Right lobe of liver (tissue), 6 donors: ENCODE data around the gene MYO10. TPM values are rescaled to one million over a fixed set of nuclear protein-coding genes. Genes with fewer than 3 reads are reported as not detected.

Source experiments
- ATAC-seq, 4 donors: fragments of 200-7000 bp; cut with Tn5 transposase; one replicate each; pipeline ENCODE4 v1.9.1; 2020; ENCODE audit warnings: mild to moderate bottlenecking in 4 of 4, moderate library complexity in 4 of 4
- DNase-seq, 3 donors: peaks; one replicate each; pipeline ENCODE4 v3.0.0-alpha.2; 2020
- H3K27ac ChIP-seq, 3 donors: fragments of 200-600 bp; one replicate each; pipeline ENCODE4 v1.8.0; 2022
- H3K27me3 ChIP-seq, 2 donors: fragments of 200-600 bp; one replicate each; pipeline ENCODE4 v1.8.0; 2022
- H3K36me3 ChIP-seq, 4 donors: fragments of 200-600 bp; sonication (generic) in 1 of 4; one replicate each; pipeline versions ENCODE4 v1.5.1 to v1.8.0; 2017 to 2022; ENCODE audit warnings: control low read depth in 1 of 4
- H3K4me1 ChIP-seq, 4 donors: fragments of 200-600 bp; sonication (generic) in 1 of 4; one replicate each; pipeline versions ENCODE4 v1.5.1 to v1.8.0; 2017 to 2022; ENCODE audit warnings: control low read depth in 1 of 4
- H3K4me3 ChIP-seq, 3 donors: fragments of 200-600 bp; one replicate each; pipeline ENCODE4 v1.8.0; 2022
- H3K9me3 ChIP-seq, 4 donors: fragments of 200-600 bp; sonication (generic) in 1 of 4; one replicate each; pipeline versions ENCODE4 v1.5.1 to v1.8.0; 2017 to 2022; ENCODE audit warnings: control low read depth in 1 of 4
- POLR2A ChIP-seq: fragments of 450-650 bp; IDR thresholded peaks from one replicate; pipeline ENCODE4 v1.6.1; 2017; ENCODE audit warnings: antibody characterized with exemption, mild to moderate bottlenecking
- whole genome bisulfite sequencing: methylation state at CpG from one replicate; pipeline ENCODE4 v1.1.6; 2018; ENCODE audit warnings: low coverage, low lambda C conversion rate; ENCODE audit not compliant: insufficient coverage; ENCODE audit errors: missing lambda C conversion rate; 5-methylcytosine and 5-hydroxymethylcytosine counted together
- intact Hi-C, 2 donors: fragments of 100-400 bp; cut with DNase I; formaldehyde crosslinking; loops; one replicate each; pipeline versions ENCODE4 v1.11.2 to v1.14.1; 2022
- total RNA-seq, 6 experiments: library from RNA; depleted of rRNA in 2 of 6; stranded (reverse); fragments of >200 nt in 2 of 6; fragmentation: NEBNext Ultra II Directional in 3 of 6; extraction: Animal tissue kit (Norgen Biotek cat#: 25700) in 3 of 6; gene quantifications; one replicate each; pipeline versions ENCODE4 v1.1.0 to v1.2.4, GENCODE V29; 2016 to 2023
- TF ChIP-seq, protein P1 (sequence below), 4 donors: fragments of 200-600 bp in 3 of 4; fragments of 450-650 bp in 1 of 4; IDR thresholded peaks; one replicate each; pipeline versions ENCODE4 v1.5.1 to v1.8.0; 2016 to 2022; ENCODE audit warnings: antibody characterized with exemption in 4 of 4, mild to moderate bottlenecking in 2 of 4
- donor health status: DM: no; HTN: yes; CAD: no.
- donor health status: DM: no; HTN: no; CAD: no.
- donor health status: DM: no; HTN: no; CAD: no.
- donor health status: DM: no; HTN: yes; CAD: no.
- donor health status: DM: no; HTN: yes; CAD: no.

Gene MYO10
- total RNA-seq, 6 experiments from 2014 or later, result 3.9 to 13.1 (median 6.9) TPM

DNA sequence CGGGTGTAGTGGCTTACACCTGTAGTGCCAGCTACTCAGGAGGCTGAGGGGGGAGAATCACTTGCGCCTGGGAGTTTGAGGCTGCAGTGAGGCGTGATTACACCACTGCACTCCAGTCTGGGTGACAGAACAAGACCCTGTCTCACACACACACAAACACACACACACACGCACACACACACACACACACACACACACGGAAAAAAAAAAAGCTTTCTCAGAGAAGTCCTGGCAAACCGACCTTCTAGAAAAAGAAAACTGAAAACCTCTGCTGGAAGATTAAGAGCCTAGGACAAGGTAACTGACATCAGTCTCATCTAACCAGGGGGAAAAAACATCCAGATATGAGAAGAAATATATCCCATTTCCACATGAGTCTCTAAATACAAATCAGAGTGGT lies 178.9 kb downstream of the MYO10 start:
- 65% methylated on average over 4 of the region's 6 CpGs for WGBS
- Histone ChIP-seq H3K27me3 (no peaks in the 10 kb centered on the region), H3K4me3 (no peak overlapping the region), H3K9me3 (no peaks in the 10 kb centered on the region), H3K27ac (no peak overlapping the region), H3K36me3 (peaks cover 0 to 5% (median 1%) of the 10 kb centered on the region in 4 donors), H3K4me1 (no peaks in the 10 kb centered on the region)
- intact Hi-C loops, result no loop called here
- ATAC-seq (no peak), DNase-seq (no peak)
- no peak for TF ChIP-seq POLR2A
- TF ChIP-seq, protein P1, sequence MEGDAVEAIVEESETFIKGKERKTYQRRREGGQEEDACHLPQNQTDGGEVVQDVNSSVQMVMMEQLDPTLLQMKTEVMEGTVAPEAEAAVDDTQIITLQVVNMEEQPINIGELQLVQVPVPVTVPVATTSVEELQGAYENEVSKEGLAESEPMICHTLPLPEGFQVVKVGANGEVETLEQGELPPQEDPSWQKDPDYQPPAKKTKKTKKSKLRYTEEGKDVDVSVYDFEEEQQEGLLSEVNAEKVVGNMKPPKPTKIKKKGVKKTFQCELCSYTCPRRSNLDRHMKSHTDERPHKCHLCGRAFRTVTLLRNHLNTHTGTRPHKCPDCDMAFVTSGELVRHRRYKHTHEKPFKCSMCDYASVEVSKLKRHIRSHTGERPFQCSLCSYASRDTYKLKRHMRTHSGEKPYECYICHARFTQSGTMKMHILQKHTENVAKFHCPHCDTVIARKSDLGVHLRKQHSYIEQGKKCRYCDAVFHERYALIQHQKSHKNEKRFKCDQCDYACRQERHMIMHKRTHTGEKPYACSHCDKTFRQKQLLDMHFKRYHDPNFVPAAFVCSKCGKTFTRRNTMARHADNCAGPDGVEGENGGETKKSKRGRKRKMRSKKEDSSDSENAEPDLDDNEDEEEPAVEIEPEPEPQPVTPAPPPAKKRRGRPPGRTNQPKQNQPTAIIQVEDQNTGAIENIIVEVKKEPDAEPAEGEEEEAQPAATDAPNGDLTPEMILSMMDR (IDR thresholded peaks at IDR 0.05), result no peak

DNA sequence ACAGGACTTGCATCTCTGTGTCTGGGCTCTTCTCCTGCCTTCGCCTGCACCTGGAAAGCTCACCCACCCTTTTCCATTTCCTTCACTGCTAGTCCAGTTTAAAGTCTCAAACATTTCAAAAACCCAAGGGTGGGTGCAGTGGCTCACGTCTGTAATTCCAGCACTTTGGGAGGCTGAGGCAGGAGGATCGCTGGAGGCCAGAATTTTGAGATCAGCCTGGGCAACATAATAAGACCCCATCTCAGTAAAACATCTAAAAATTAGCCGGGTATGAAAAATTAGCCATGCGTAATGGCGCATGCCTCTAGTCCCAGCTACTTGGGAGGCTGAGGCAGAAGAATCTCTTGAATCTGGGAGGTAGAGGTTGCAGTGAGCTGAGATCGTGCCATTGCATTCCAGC lies 179.4 kb downstream of the MYO10 start:
- no peaks in the 10 kb centered on the region for H3K4me1 ChIP-seq
- H3K36me3 ChIP-seq, result peaks cover 0 to 5% (median 0%) of the 10 kb centered on the region in 4 donors
- TF ChIP-seq, protein P1 (IDR thresholded peaks at IDR 0.05), result no peak
- no peak for TF ChIP-seq POLR2A
- no peak overlapping the region for H3K4me3 ChIP-seq
- H3K27ac ChIP-seq, result no peak overlapping the region
- ATAC-seq (no peak), DNase-seq (no peak)
- 60% methylated on average over 4 of the region's 7 CpGs for WGBS
- H3K9me3 ChIP-seq, result no peaks in the 10 kb centered on the region
- H3K27me3 ChIP-seq, result no peaks in the 10 kb centered on the region
- intact Hi-C loops, result no loop called here

DNA sequence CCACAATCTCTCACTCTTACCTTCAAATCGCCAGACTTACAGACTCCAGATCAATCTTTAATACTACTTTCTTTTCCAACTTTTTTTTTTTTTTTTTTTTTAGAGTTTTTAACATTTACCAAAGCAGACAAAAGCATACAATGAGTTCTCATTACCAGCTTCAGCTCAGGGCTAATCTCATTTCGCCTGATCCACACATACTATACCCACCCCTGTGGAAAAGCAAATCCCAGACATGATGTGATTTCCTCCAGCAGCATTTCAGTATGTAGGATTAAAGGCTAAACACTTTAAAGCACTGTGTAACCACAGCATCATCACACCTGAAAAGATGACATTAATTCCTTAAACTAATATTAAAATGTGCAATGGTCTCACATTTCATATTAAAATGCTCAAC lies 180.4 kb downstream of the MYO10 start:
- ATAC-seq (no peak), DNase-seq (no peak)
- no peak for TF ChIP-seq POLR2A
- TF ChIP-seq, protein P1 (IDR thresholded peaks at IDR 0.05), result no peak
- Histone ChIP-seq H3K9me3 (no peaks in the 10 kb centered on the region), H3K36me3 (peaks cover 0 to 1% (median 0%) of the 10 kb centered on the region in 4 donors), H3K27ac (no peak overlapping the region), H3K4me1 (no peaks in the 10 kb centered on the region), H3K27me3 (no peaks in the 10 kb centered on the region), H3K4me3 (no peak overlapping the region)
- WGBS, result 81% methylated on average over 2 of the region's 2 CpGs
- intact Hi-C loops, result no loop called here

DNA sequence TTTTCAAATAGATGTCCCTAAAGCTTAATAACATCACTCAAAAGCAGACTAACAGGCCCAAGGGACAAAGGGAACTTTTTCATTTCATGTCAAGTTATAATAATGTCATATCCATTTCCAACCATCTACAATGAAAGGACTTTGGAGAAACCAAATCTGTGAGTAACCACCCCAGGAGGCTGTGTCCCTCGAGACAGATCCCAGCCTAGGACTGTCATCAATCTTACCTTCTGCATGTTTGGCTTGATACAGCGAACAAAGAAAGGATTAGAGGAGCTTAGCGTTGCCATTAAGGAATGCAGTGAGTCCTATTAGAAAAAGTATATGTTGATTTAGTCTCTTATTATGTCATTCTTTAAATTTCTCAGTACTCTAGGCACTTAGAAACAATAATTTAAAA lies 181.5 kb downstream of the MYO10 start:
- no peak overlapping the region for H3K27ac ChIP-seq
- no peaks in the 10 kb centered on the region for H3K36me3 ChIP-seq
- intact Hi-C loops, result no loop called here
- H3K4me1 ChIP-seq, result no peaks in the 10 kb centered on the region
- TF ChIP-seq POLR2A, result no peak
- TF ChIP-seq, protein P1 (IDR thresholded peaks at IDR 0.05), result no peak
- DNase-seq (no peak), ATAC-seq (no peak)
- H3K4me3 ChIP-seq, result no peak overlapping the region
- H3K9me3 ChIP-seq, result no peaks in the 10 kb centered on the region
- 79% methylated on average over 3 of the region's 3 CpGs for WGBS
- H3K27me3 ChIP-seq, result no peaks in the 10 kb centered on the region

DNA sequence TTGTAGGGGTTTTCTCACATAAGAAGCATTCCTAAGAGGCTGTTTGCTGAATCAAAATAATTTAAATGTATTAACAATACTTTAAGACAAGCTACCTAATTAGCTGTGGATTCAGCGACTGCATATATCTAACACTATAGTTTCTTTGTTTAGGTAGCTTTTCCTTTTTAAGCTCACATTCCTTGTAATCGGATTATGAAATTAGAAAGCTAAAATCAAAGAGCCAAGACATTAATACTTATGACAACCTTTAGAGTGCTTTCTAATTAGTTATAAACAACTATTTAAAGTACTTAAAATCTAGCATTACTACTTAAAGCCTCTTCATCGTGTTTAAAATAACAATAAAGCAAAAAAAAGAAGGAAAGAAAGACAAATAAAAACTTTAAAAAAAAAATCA lies 182.0 kb downstream of the MYO10 start:
- no peak for ATAC-seq
- H3K9me3 ChIP-seq, result no peaks in the 10 kb centered on the region
- intact Hi-C loops, result no loop called here
- no peak for DNase-seq
- no peaks in the 10 kb centered on the region for H3K4me1 ChIP-seq
- no peak overlapping the region for H3K4me3 ChIP-seq
- no peak for TF ChIP-seq POLR2A
- TF ChIP-seq, protein P1 (IDR thresholded peaks at IDR 0.05), result no peak
- WGBS, result 47% methylated on average over 3 of the region's 3 CpGs
- no peaks in the 10 kb centered on the region for H3K27me3 ChIP-seq
- H3K27ac ChIP-seq, result no peak overlapping the region
- H3K36me3 ChIP-seq, result no peaks in the 10 kb centered on the region
